H9 (cell line): Measurements from ENCODE around the gene MSLN. TPM values are rescaled to one million over a fixed set of nuclear protein-coding genes. Genes with fewer than 3 reads are reported as not detected.

Experiments used
- DNase-seq: peaks from one replicate; pipeline ENCODE4 v3.0.0-alpha.2; 2017
- H2AFZ ChIP-seq: one replicate; pipeline ENCODE4 v1.6.1; 2013; ENCODE audit warnings: mild to moderate bottlenecking, low read length, control low read depth, moderate library complexity
- H2AK5ac ChIP-seq: 2 replicates; pipeline ENCODE4 v1.6.1; 2013; ENCODE audit warnings: low read length, control low read depth, mixed read lengths; ENCODE audit not compliant: insufficient read length
- H2BK120ac ChIP-seq: one replicate; pipeline ENCODE4 v1.6.1; 2013; ENCODE audit warnings: low read depth, mild to moderate bottlenecking, low read length, control low read depth, inconsistent platforms; ENCODE audit not compliant: poor library complexity, severe bottlenecking
- H2BK12ac ChIP-seq: 2 replicates; pipeline ENCODE4 v1.6.1; 2013; ENCODE audit warnings: low read length, control low read depth, mixed read lengths, low read depth; ENCODE audit not compliant: insufficient read length
- H2BK15ac ChIP-seq: 2 replicates; pipeline ENCODE4 v1.6.1; 2013; ENCODE audit warnings: low read depth, low read length, control low read depth
- H2BK20ac ChIP-seq: one replicate; pipeline ENCODE4 v1.6.1; 2013; ENCODE audit warnings: low read depth, mild to moderate bottlenecking, low read length, control low read depth, inconsistent platforms; ENCODE audit not compliant: poor library complexity, severe bottlenecking
- H2BK5ac ChIP-seq: 2 replicates; pipeline ENCODE4 v1.6.1; 2013; ENCODE audit warnings: low read length, control low read depth, mixed read lengths; ENCODE audit not compliant: insufficient read length
- H3K14ac ChIP-seq: 2 replicates; pipeline ENCODE4 v1.6.1; 2013; ENCODE audit warnings: low read length, control low read depth; ENCODE audit not compliant: insufficient read depth
- H3K18ac ChIP-seq: 2 replicates; pipeline ENCODE4 v1.6.1; 2013; ENCODE audit warnings: low read depth, mild to moderate bottlenecking, mixed read lengths, low read length, control low read depth; ENCODE audit not compliant: insufficient read length
- H3K23ac ChIP-seq: 2 replicates; pipeline ENCODE4 v1.6.1; 2013; ENCODE audit warnings: low read length, control low read depth, mixed read lengths, low read depth; ENCODE audit not compliant: insufficient read length
- H3K23me2 ChIP-seq: 2 replicates; pipeline ENCODE4 v1.6.1; 2013; ENCODE audit warnings: low read depth, mild to moderate bottlenecking, mixed read lengths, low read length, control low read depth; ENCODE audit not compliant: insufficient read length, poor library complexity, severe bottlenecking
- H3K27ac ChIP-seq: 2 replicates; pipeline ENCODE4 v1.5.1; 2013; ENCODE audit warnings: low read length, control low read depth, mixed read lengths, low read depth; ENCODE audit not compliant: insufficient read length
- H3K27me3 ChIP-seq: 2 replicates; pipeline ENCODE4 v1.6.1; 2013; ENCODE audit warnings: low read length, control low read depth, inconsistent platforms; ENCODE audit not compliant: insufficient read depth
- H3K4ac ChIP-seq: 2 replicates; pipeline ENCODE4 v1.6.1; 2013; ENCODE audit warnings: low read depth, mild to moderate bottlenecking, control low read depth, inconsistent platforms, low read length, moderate library complexity
- H3K4me1 ChIP-seq: 2 replicates; pipeline ENCODE4 v1.6.1; 2013; ENCODE audit warnings: low read length, control low read depth, inconsistent platforms; ENCODE audit not compliant: insufficient read depth
- H3K4me2 ChIP-seq: 2 replicates; pipeline ENCODE4 v1.6.1; 2013; ENCODE audit warnings: low read length, control low read depth, mixed read lengths; ENCODE audit not compliant: insufficient read length, insufficient read depth
- H3K56ac ChIP-seq: 2 replicates; pipeline ENCODE4 v1.6.1; 2013; ENCODE audit warnings: low read depth, mild to moderate bottlenecking, mixed read lengths, low read length, control low read depth; ENCODE audit not compliant: insufficient read length
- H3K79me1 ChIP-seq: 2 replicates; pipeline ENCODE4 v1.6.1; 2013; ENCODE audit warnings: low read depth, mild to moderate bottlenecking, moderate library complexity, low read length, control low read depth, inconsistent platforms; ENCODE audit not compliant: insufficient read depth, poor library complexity, severe bottlenecking
- H3K79me2 ChIP-seq: 2 replicates; pipeline ENCODE4 v1.6.1; 2013; ENCODE audit warnings: low read length, control low read depth, inconsistent platforms; ENCODE audit not compliant: insufficient read depth
- H3K9ac ChIP-seq: 2 replicates; pipeline ENCODE4 v1.6.1; 2013; ENCODE audit warnings: low read length, control low read depth, mixed read lengths; ENCODE audit not compliant: insufficient read length; ENCODE audit errors: extremely low read depth
- H3K9me3 ChIP-seq: one replicate; pipeline ENCODE4 v1.6.1; 2013; ENCODE audit warnings: low read depth, low read length, inconsistent platforms; ENCODE audit not compliant: control insufficient read depth
- H3T11ph ChIP-seq: one replicate; pipeline ENCODE4 v1.6.1; 2013; ENCODE audit warnings: mild to moderate bottlenecking, low read length, control low read depth, inconsistent platforms
- H4K20me1 ChIP-seq: one replicate; pipeline ENCODE4 v1.6.1; 2013; ENCODE audit not compliant: control insufficient read depth, insufficient read length, insufficient read depth
- H4K5ac ChIP-seq: 2 replicates; pipeline ENCODE4 v1.6.1; 2013; ENCODE audit warnings: low read depth, mild to moderate bottlenecking, mixed read lengths, low read length, control low read depth; ENCODE audit not compliant: insufficient read length
- H4K8ac ChIP-seq: replicated peaks from 2 replicates; pipeline ENCODE4 v1.6.1; 2013; ENCODE audit warnings: low read length, control low read depth, mixed read lengths, low read depth; ENCODE audit not compliant: insufficient read length
- H4K91ac ChIP-seq: 2 replicates; pipeline ENCODE4 v1.6.1; 2013; ENCODE audit warnings: low read depth, mild to moderate bottlenecking, moderate library complexity, mixed read lengths, low read length, control low read depth; ENCODE audit not compliant: insufficient read length
- H3K27ac Mint-ChIP-seq, 3 experiments: 2 replicates in 2 of 3; 3 replicates in 1 of 3; pipeline ENCODE4 v1.8.0; 2020 to 2021; ENCODE audit warnings: mixed read lengths in 3 of 3, mild to moderate bottlenecking in 1 of 3, moderate library complexity in 1 of 3
- H3K27me3 Mint-ChIP-seq: 2 replicates; pipeline ENCODE4 v1.8.0; 2021; ENCODE audit warnings: low read depth, mild to moderate bottlenecking, moderate library complexity, mixed read lengths
- H3K36me3 Mint-ChIP-seq, 3 experiments: 2 replicates in 2 of 3; 3 replicates in 1 of 3; pipeline ENCODE4 v1.8.0; 2020 to 2021; ENCODE audit warnings: low read depth in 3 of 3, mixed read lengths in 3 of 3; ENCODE audit not compliant: insufficient read depth in 1 of 3
- H3K4me1 Mint-ChIP-seq, 2 experiments: 2 replicates each; pipeline ENCODE4 v1.8.0; 2020; ENCODE audit warnings: mixed read lengths in 2 of 2
- H3K4me3 Mint-ChIP-seq, 2 experiments: 2 replicates in 1 of 2; 3 replicates in 1 of 2; pipeline ENCODE4 v1.8.0; 2020 to 2021; ENCODE audit warnings: mild to moderate bottlenecking in 2 of 2, mixed read lengths in 2 of 2, moderate library complexity in 1 of 2
- H3K9me3 Mint-ChIP-seq, 2 experiments: 2 replicates in 1 of 2; 3 replicates in 1 of 2; pipeline ENCODE4 v1.8.0; 2020; ENCODE audit warnings: mild to moderate bottlenecking in 2 of 2, mixed read lengths in 2 of 2, moderate library complexity in 1 of 2
- CTCF ChIP-seq: fragments of 200-600 bp; sonication (generic); conservative IDR thresholded peaks from 3 replicates; pipeline ENCODE4 v1.8.0; 2021; ENCODE audit warnings: antibody characterized with exemption, mild to moderate bottlenecking
- WGBS: extraction: QIAGEN DNeasy Blood & Tissue Kit; methylation state at CpG from one replicate; pipeline ENCODE4 v1.1.7; 2013; ENCODE audit warnings: missing lambda C conversion rate, low lambda C conversion rate, mixed read lengths; ENCODE audit not compliant: insufficient read length; ENCODE audit errors: extremely low coverage; 5-methylcytosine and 5-hydroxymethylcytosine counted together
- total RNA-seq: library from RNA; stranded (reverse); gene quantifications from 2 replicates; pipeline ENCODE4 v1.2.1, GENCODE V29; 2021

MSLN gene
- total RNA-seq, 1 experiment from 2014 or later, result 0.22 TPM

DNA sequence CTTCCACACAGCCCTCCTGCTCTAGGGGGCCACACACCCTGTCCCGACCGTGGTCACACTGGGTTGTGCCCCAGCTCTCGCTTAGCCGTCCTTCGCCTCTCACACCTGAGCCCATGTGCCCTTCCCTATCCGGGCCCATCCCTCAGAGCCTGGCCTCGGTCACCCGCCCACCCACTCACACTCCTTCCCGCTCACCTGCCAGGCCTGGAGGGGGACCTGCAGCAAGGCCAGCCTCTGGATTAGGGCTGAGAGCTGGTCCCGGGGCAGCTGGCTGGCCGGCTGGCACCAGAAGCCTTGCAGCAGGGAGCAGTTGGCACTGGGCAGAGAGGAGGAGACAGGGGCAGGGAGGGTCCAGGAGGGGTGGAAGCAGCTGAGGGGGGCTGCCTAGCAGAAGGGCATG, 17.9 kb downstream of the MSLN start:
- H3K18ac ChIP-seq, result no peak overlapping the region
- H3T11ph ChIP-seq, result no peak overlapping the region
- H2AK5ac ChIP-seq, result no peak overlapping the region
- H3K23ac ChIP-seq, result no peak overlapping the region
- H2AFZ ChIP-seq, result no peak overlapping the region
- no peak for TF ChIP-seq CTCF
- H3K14ac ChIP-seq, result no peak overlapping the region; the same call in 1 of the 2 replicates
- H3K36me3 Mint-ChIP-seq, result no peaks in the 10 kb centered on the region
- no peak overlapping the region for H2BK20ac ChIP-seq
- H3K9ac ChIP-seq, result no peak overlapping the region
- H3K79me2 ChIP-seq, result no peaks in the 10 kb centered on the region
- DNase-seq, result no peak
- H4K20me1 ChIP-seq, result peaks cover 3% of the 10 kb centered on the region
- no peak overlapping the region for H3K4me2 ChIP-seq
- no peak overlapping the region for H2BK12ac ChIP-seq
- no peak overlapping the region for H2BK120ac ChIP-seq
- H3K4me1 ChIP-seq, result no peaks in the 10 kb centered on the region
- H3K4me1 Mint-ChIP-seq, result no peaks in the 10 kb centered on the region
- no peak overlapping the region for H3K27ac Mint-ChIP-seq
- H3K4ac ChIP-seq, result no peak overlapping the region
- H4K91ac ChIP-seq, result no peak overlapping the region
- no peak overlapping the region for H4K5ac ChIP-seq
- H3K79me1 ChIP-seq, result no peaks in the 10 kb centered on the region
- peaks cover 31% of the 10 kb centered on the region for H3K27me3 Mint-ChIP-seq
- no peak overlapping the region for H3K27ac ChIP-seq
- H4K8ac ChIP-seq, result no peak overlapping the region
- no peak overlapping the region for H3K56ac ChIP-seq
- no peak overlapping the region for H3K4me3 Mint-ChIP-seq
- H3K27me3 ChIP-seq, result no peaks in the 10 kb centered on the region; the same call in 1 of the 2 replicates
- H2BK5ac ChIP-seq, result no peak overlapping the region
- H3K9me3 ChIP-seq, result no peaks in the 10 kb centered on the region
- H3K9me3 Mint-ChIP-seq, result no peaks in the 10 kb centered on the region
- no peaks in the 10 kb centered on the region for H3K23me2 ChIP-seq
- H2BK15ac ChIP-seq, result no peak overlapping the region
- WGBS, result no CpG with 5 or more reads among the region's 11 CpGs
